Measurements from ENCODE around the gene LOXL4. TPM values are rescaled to one million over a fixed set of nuclear protein-coding genes. Genes with fewer than 3 reads are reported as not detected.

LOXL4 gene
- total RNA-seq, 1 donor from 2014 or later, result not detected

DNA sequence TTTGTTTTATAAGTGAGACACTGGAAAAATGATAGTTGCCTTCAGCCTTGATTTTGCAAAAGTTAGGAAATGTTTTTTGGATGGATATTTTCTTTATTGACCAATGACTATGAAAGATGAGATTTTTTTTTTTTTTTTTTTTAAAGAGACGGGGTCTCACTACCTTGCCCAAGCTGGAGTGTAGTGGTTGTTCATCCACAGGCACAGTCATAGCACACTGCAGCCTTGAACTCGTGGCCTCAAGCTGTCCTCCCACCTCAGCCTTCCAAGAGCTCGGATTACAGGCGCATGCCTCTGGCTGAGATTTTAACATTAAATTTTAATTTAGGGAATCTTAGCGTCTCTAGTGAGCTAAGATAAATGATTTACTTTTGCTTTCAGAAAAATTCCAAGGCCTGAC, 66.2 kb downstream of the LOXL4 start:
- intact Hi-C loops (cut with micrococcal nuclease), result no loop called here

More for the DNA sequence above, 66.2 kb downstream of the LOXL4 start:
- DNase-seq, result no peak
- Mint-ChIP-seq H3K36me3 (ENCODE audit: low read depth) (peaks cover 4% of the 10 kb centered on the region), H3K27me3 (no peaks in the 10 kb centered on the region), H3K4me1 (no peaks in the 10 kb centered on the region), H3K9me3 (no peaks in the 10 kb centered on the region), H3K27ac (no peak overlapping the region), H3K4me3 (no peak overlapping the region)

Other genes starting within 250 kb of the LOXL4 start
- not detected in 2 replicates for gene CRTAC1, start 237.6 kb downstream of the LOXL4 start, total RNA-seq
- gene R3HCC1L, start 133.5 kb downstream of the LOXL4 start, total RNA-seq, result 17.6 and 19.3 TPM in 2 replicates
- 2.3 and 4.3 TPM in 2 replicates for gene PYROXD2, start 147.0 kb upstream of the LOXL4 start, total RNA-seq
- 58.6 and 61.5 TPM in 2 replicates for gene HPS1, start 178.7 kb upstream of the LOXL4 start, total RNA-seq

Measured in activated CD4-positive, alpha-beta T cell treated with anti-CD3 and anti-CD28 coated beads, Interleukin-2, amount 10 ng/mL, durations not matched to agents 24 days and 14 days (primary cell).